Measurements from ENCODE around the gene FAM24B.

DNA sequence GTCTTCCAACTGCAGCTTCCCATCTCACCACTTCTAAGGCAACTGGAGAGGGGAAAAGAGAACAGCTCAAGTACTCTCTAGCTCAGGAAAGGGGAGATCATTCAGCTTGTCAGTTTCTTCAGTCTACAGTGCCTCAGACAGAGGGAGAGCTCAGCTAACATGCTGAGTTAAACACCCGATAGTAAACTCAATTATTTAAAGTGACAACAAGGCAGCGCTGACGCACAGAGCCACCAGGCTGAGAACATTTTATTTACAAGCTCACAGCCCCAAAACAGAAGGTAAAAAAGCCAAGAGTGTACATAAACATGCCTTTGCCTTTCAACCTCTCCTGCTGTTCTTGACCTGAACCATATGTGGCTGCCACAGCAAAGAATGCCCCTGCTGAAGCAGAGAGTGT lies 23.6 kb downstream of the FAM24B start:
- TF ChIP-seq BACH2 (CRISPR knock-in tag; IDR thresholded peaks at IDR 0.05; ENCODE audit: borderline replicate concordance) (no peak), ZFP30 (CRISPR knock-in tag; IDR thresholded peaks at IDR 0.05) (no peak), ARNTL (CRISPR knock-in tag; IDR thresholded peaks at IDR 0.05; ENCODE audit: borderline replicate concordance, low read depth) (no peak), OSR1 (CRISPR knock-in tag; IDR thresholded peaks at IDR 0.05) (no peak), ZC3H10 (CRISPR knock-in tag; IDR thresholded peaks at IDR 0.05) (no peak), ZNF8 (CRISPR knock-in tag; IDR thresholded peaks at IDR 0.05) (no peak), RARB (CRISPR knock-in tag; IDR thresholded peaks at IDR 0.05) (no peak)
- TF ChIP-seq, protein P1, sequence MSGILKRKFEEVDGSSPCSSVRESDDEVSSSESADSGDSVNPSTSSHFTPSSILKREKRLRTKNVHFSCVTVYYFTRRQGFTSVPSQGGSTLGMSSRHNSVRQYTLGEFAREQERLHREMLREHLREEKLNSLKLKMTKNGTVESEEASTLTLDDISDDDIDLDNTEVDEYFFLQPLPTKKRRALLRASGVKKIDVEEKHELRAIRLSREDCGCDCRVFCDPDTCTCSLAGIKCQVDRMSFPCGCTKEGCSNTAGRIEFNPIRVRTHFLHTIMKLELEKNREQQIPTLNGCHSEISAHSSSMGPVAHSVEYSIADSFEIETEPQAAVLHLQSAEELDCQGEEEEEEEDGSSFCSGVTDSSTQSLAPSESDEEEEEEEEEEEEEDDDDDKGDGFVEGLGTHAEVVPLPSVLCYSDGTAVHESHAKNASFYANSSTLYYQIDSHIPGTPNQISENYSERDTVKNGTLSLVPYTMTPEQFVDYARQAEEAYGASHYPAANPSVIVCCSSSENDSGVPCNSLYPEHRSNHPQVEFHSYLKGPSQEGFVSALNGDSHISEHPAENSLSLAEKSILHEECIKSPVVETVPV (CRISPR knock-in tag; IDR thresholded peaks at IDR 0.05): no peak
- TF ChIP-seq, protein P2, sequence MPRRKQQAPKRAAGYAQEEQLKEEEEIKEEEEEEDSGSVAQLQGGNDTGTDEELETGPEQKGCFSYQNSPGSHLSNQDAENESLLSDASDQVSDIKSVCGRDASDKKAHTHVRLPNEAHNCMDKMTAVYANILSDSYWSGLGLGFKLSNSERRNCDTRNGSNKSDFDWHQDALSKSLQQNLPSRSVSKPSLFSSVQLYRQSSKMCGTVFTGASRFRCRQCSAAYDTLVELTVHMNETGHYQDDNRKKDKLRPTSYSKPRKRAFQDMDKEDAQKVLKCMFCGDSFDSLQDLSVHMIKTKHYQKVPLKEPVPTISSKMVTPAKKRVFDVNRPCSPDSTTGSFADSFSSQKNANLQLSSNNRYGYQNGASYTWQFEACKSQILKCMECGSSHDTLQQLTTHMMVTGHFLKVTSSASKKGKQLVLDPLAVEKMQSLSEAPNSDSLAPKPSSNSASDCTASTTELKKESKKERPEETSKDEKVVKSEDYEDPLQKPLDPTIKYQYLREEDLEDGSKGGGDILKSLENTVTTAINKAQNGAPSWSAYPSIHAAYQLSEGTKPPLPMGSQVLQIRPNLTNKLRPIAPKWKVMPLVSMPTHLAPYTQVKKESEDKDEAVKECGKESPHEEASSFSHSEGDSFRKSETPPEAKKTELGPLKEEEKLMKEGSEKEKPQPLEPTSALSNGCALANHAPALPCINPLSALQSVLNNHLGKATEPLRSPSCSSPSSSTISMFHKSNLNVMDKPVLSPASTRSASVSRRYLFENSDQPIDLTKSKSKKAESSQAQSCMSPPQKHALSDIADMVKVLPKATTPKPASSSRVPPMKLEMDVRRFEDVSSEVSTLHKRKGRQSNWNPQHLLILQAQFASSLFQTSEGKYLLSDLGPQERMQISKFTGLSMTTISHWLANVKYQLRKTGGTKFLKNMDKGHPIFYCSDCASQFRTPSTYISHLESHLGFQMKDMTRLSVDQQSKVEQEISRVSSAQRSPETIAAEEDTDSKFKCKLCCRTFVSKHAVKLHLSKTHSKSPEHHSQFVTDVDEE (CRISPR knock-in tag; IDR thresholded peaks at IDR 0.05): no peak
- TF ChIP-seq, protein P3, sequence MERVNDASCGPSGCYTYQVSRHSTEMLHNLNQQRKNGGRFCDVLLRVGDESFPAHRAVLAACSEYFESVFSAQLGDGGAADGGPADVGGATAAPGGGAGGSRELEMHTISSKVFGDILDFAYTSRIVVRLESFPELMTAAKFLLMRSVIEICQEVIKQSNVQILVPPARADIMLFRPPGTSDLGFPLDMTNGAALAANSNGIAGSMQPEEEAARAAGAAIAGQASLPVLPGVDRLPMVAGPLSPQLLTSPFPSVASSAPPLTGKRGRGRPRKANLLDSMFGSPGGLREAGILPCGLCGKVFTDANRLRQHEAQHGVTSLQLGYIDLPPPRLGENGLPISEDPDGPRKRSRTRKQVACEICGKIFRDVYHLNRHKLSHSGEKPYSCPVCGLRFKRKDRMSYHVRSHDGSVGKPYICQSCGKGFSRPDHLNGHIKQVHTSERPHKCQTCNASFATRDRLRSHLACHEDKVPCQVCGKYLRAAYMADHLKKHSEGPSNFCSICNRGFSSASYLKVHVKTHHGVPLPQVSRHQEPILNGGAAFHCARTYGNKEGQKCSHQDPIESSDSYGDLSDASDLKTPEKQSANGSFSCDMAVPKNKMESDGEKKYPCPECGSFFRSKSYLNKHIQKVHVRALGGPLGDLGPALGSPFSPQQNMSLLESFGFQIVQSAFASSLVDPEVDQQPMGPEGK (CRISPR knock-in tag; IDR thresholded peaks at IDR 0.05; ENCODE audit: borderline replicate concordance): no peak

All from SK-N-SH treated with all-trans-retinoic acid at 6 μM for 48 hours (cell line).